ENCODE results near the gene VPREB3.

VPREB3 gene

GRCh38 chr22:23787910-23788309 is 33.7 kb upstream of the VPREB3 start:
- no peak for DNase-seq (ENCODE audit: low spot score)
- TF ChIP-seq CTCF (IDR thresholded peaks at IDR 0.05; ENCODE audit: extremely low read depth, insufficient read depth, missing control alignments): no peak

GRCh38 chr22:23787600-23787896 is 33.3 kb upstream of the VPREB3 start:
- TF ChIP-seq CTCF (IDR thresholded peaks at IDR 0.05; ENCODE audit: extremely low read depth, insufficient read depth, missing control alignments): no peak
- no peak for DNase-seq (ENCODE audit: low spot score)
- in situ Hi-C loops (cut with MboI; ENCODE audit: low pct_unique_long_range_greater_than_20kb, low sequenced_read_pairs, unreplicated experiment): no loop called here

More at GRCh38 chr22:23787910-23788309, 33.7 kb upstream of the VPREB3 start:
- in situ Hi-C loops (cut with MboI; ENCODE audit: low pct_unique_long_range_greater_than_20kb, low sequenced_read_pairs, unreplicated experiment): no loop called here

GRCh38 chr22:23786752-23787599 is 32.8 kb upstream of the VPREB3 start, which contains the start of gene SMARCB1:
SMARCB1 (plus strand) TSS chr22:23786966; CDS start chr22:23787170, 204 bp downstream.
- DNase-seq (ENCODE audit: low spot score): peak; percentile 97
- TF ChIP-seq CTCF (IDR thresholded peaks at IDR 0.05; ENCODE audit: extremely low read depth, insufficient read depth, missing control alignments): no peak
- in situ Hi-C loops (cut with MboI; ENCODE audit: low pct_unique_long_range_greater_than_20kb, low sequenced_read_pairs, unreplicated experiment): no loop called here

- TF ChIP-seq CTCF (IDR thresholded peaks at IDR 0.05; ENCODE audit: extremely low read depth, insufficient read depth, missing control alignments): no peak
Observed at GRCh38 chr22:23786261-23786710, 32.1 kb upstream of the VPREB3 start.

GRCh38 chr22:23784215-23784732 is 30.0 kb upstream of the VPREB3 start:
- DNase-seq (ENCODE audit: low spot score): no peak
- in situ Hi-C loops (cut with MboI; ENCODE audit: low pct_unique_long_range_greater_than_20kb, low sequenced_read_pairs, unreplicated experiment): no loop called here
- no peak for TF ChIP-seq CTCF (IDR thresholded peaks at IDR 0.05; ENCODE audit: extremely low read depth, insufficient read depth, missing control alignments)

More at GRCh38 chr22:23786261-23786710, 32.1 kb upstream of the VPREB3 start:
- DNase-seq (ENCODE audit: low spot score): no peak
- in situ Hi-C loops (cut with MboI; ENCODE audit: low pct_unique_long_range_greater_than_20kb, low sequenced_read_pairs, unreplicated experiment): no loop called here

GRCh38 chr22:23783265-23784150 is 29.3 kb upstream of the VPREB3 start:
- DNase-seq (ENCODE audit: low spot score): no peak
- TF ChIP-seq CTCF (IDR thresholded peaks at IDR 0.05; ENCODE audit: extremely low read depth, insufficient read depth, missing control alignments): no peak
- in situ Hi-C loops (cut with MboI; ENCODE audit: low pct_unique_long_range_greater_than_20kb, low sequenced_read_pairs, unreplicated experiment): no loop called here
